ENCODE measurements around the gene H6PD. TPM values are rescaled to one million over a fixed set of nuclear protein-coding genes. Genes with fewer than 3 reads are reported as not detected.

The H6PD gene
- total RNA-seq, result 28.0 and 32.0 TPM in 2 replicates

GRCh38 chr1:9234223-9235095 lies at the start of gene H6PD:
Gene H6PD (plus strand): TSS chr1:9234774. CDS start chr1:9244935, 10,161 bp downstream.

GRCh38 chr1:9292361-9293240 lies 58.0 kb downstream of the H6PD start, which contains the start of gene SPSB1:
Gene SPSB1 (plus strand): TSS chr1:9292894. CDS start chr1:9355892, 62,998 bp downstream.

Other genes starting within 250 kb of the H6PD start
- gene SLC2A7, start 208.4 kb upstream of the H6PD start, total RNA-seq, result not detected in 2 replicates
- gene SLC2A5, start 165.1 kb upstream of the H6PD start, total RNA-seq, result 1.4 and 10.7 TPM in 2 replicates
- 3.0 and 5.5 TPM in 2 replicates for gene GPR157, start 105.7 kb upstream of the H6PD start, total RNA-seq
- gene SPSB1, start 58.1 kb downstream of the H6PD start, total RNA-seq, result 16.6 and 33.7 TPM in 2 replicates

All from smooth muscle cell of bladder (primary cell).